ENCODE data around the gene ANKDD1A. TPM values are rescaled to one million over a fixed set of nuclear protein-coding genes. Genes with fewer than 3 reads are reported as not detected.

Gene ANKDD1A
- polyA plus RNA-seq, 1 donor from 2014 or later = 7.0 TPM

- no peaks in the 10 kb centered on the region for H3K9me3 ChIP-seq (ENCODE audit: low read length)
- no peak overlapping the region for H3K27ac ChIP-seq (ENCODE audit: low read length)
- no peaks in the 10 kb centered on the region for H3F3A ChIP-seq (ENCODE audit: insufficient read depth, low read length, poor library complexity, severe bottlenecking)
- H3K79me2 ChIP-seq (replicated peaks; ENCODE audit: insufficient read depth, low read length) = no peaks in the 10 kb centered on the region
- TF ChIP-seq EP300 (conservative IDR thresholded peaks at IDR 0.05; ENCODE audit: poor library complexity, severe bottlenecking) (no peak), EZH2 (IDR thresholded peaks at IDR 0.05; ENCODE audit: borderline replicate concordance, insufficient read depth, low read length, poor library complexity, severe bottlenecking) (no peak), TAF1 (IDR thresholded peaks at IDR 0.05; ENCODE audit: low read depth) (no peak), CTCF (IDR thresholded peaks at IDR 0.05; ENCODE audit: poor library complexity, severe bottlenecking) (no peak), SMC3 (conservative IDR thresholded peaks at IDR 0.05; ENCODE audit: poor library complexity) (no peak), MXI1 (conservative IDR thresholded peaks at IDR 0.05; ENCODE audit: poor library complexity, severe bottlenecking) (no peak), RAD21 (conservative IDR thresholded peaks at IDR 0.05) (no peak), POLR2AphosphoS5 (IDR thresholded peaks at IDR 0.05) (no peak), REST (IDR thresholded peaks at IDR 0.05; ENCODE audit: borderline replicate concordance) (no peak)
- H3K36me3 ChIP-seq (ENCODE audit: insufficient read depth, low read length) = no peaks in the 10 kb centered on the region
- H3K9ac ChIP-seq (ENCODE audit: low read length) = no peak overlapping the region
- H3K4me3 ChIP-seq (ENCODE audit: low read length) = no peak overlapping the region
- no peaks in the 10 kb centered on the region for H3K27me3 ChIP-seq (ENCODE audit: insufficient read depth, low read depth, low read length)
- no peak overlapping the region for H3K4me2 ChIP-seq (ENCODE audit: low read length)
- H2AFZ ChIP-seq (ENCODE audit: low read depth, low read length) = no peak overlapping the region
- no peaks in the 10 kb centered on the region for H3K9me2 ChIP-seq (ENCODE audit: insufficient read depth, low read length)
- H4K20me1 ChIP-seq (ENCODE audit: insufficient read depth) = no peaks in the 10 kb centered on the region
Measured at GRCh38 chr15:64942356-64942755, 30.7 kb downstream of the ANKDD1A start.

- no peaks in the 10 kb centered on the region for H4K20me1 ChIP-seq (ENCODE audit: insufficient read depth)
- no peaks in the 10 kb centered on the region for H3F3A ChIP-seq (ENCODE audit: insufficient read depth, low read length, poor library complexity, severe bottlenecking)
- TF ChIP-seq MXI1 (conservative IDR thresholded peaks at IDR 0.05; ENCODE audit: poor library complexity, severe bottlenecking) (no peak), POLR2AphosphoS5 (IDR thresholded peaks at IDR 0.05) (no peak), REST (IDR thresholded peaks at IDR 0.05; ENCODE audit: borderline replicate concordance) (no peak), CTCF (IDR thresholded peaks at IDR 0.05; ENCODE audit: poor library complexity, severe bottlenecking) (no peak), RAD21 (conservative IDR thresholded peaks at IDR 0.05) (no peak), SMC3 (conservative IDR thresholded peaks at IDR 0.05; ENCODE audit: poor library complexity) (no peak), EZH2 (IDR thresholded peaks at IDR 0.05; ENCODE audit: borderline replicate concordance, insufficient read depth, low read length, poor library complexity, severe bottlenecking) (no peak), TAF1 (IDR thresholded peaks at IDR 0.05; ENCODE audit: low read depth) (no peak), EP300 (conservative IDR thresholded peaks at IDR 0.05; ENCODE audit: poor library complexity, severe bottlenecking) (no peak)
- no peaks in the 10 kb centered on the region for H3K27me3 ChIP-seq (ENCODE audit: insufficient read depth, low read depth, low read length)
- H3K4me3 ChIP-seq (ENCODE audit: low read length) = no peak overlapping the region
- no peak overlapping the region for H2AFZ ChIP-seq (ENCODE audit: low read depth, low read length)
- H3K9me2 ChIP-seq (ENCODE audit: insufficient read depth, low read length) = no peaks in the 10 kb centered on the region
- H3K9ac ChIP-seq (ENCODE audit: low read length) = no peak overlapping the region
- no peaks in the 10 kb centered on the region for H3K36me3 ChIP-seq (ENCODE audit: insufficient read depth, low read length)
- no peaks in the 10 kb centered on the region for H3K9me3 ChIP-seq (ENCODE audit: low read length)
- H3K4me2 ChIP-seq (ENCODE audit: low read length) = no peak overlapping the region
- H3K27ac ChIP-seq (ENCODE audit: low read length) = no peak overlapping the region
- H3K79me2 ChIP-seq (replicated peaks; ENCODE audit: insufficient read depth, low read length) = no peaks in the 10 kb centered on the region
Measured at GRCh38 chr15:64943512-64944225, 32.0 kb downstream of the ANKDD1A start.

Measured in neural cell (in vitro differentiated cells).